ENCODE data around the gene MDFIC.

MDFIC gene

GRCh38 chr7:115044224-115044623 is 122.3 kb downstream of the MDFIC start:
- no peak for DNase-seq

- no peak for DNase-seq
These were observed 126.2 kb downstream of the MDFIC start for GRCh38 chr7:115047958-115048720.

- DNase-seq: no peak
These were observed 130.8 kb downstream of the MDFIC start for GRCh38 chr7:115052706-115053105.

DNA sequence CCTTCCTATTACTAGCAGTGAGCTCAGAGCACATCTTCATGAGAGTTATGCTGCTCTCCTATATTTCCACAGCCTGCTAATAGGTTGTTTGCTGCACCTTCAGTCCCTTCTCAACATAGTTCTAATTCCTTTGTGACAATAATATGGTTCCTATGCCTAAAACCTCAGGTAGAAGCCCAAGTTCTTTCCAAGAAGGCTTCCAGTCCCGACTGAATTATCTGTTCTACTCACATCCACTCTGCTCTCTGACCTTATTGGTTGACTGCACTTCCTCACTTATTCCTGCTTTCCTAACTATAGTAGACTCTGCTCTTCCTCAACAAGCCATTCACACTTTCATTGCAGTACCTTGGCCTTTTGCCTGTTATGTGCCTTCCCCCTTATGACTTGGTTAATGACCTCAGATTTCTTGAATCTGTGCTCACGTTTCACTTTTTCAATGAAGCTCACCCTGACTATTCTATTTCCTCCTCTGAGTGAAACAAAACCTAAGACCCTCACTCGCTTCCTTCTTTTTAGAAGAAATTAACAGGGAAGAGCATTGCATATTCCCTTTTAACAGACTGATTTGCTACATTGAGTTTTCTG is 132.7 kb downstream of the MDFIC start:
- no peak for DNase-seq

- no peak for DNase-seq
These were observed 134.1 kb downstream of the MDFIC start for GRCh38 chr7:115056019-115056418.

- no peak for DNase-seq
These were observed 136.8 kb downstream of the MDFIC start for GRCh38 chr7:115058726-115059125.

GRCh38 chr7:115059321-115059720 is 137.4 kb downstream of the MDFIC start:
- DNase-seq: no peak

DNA sequence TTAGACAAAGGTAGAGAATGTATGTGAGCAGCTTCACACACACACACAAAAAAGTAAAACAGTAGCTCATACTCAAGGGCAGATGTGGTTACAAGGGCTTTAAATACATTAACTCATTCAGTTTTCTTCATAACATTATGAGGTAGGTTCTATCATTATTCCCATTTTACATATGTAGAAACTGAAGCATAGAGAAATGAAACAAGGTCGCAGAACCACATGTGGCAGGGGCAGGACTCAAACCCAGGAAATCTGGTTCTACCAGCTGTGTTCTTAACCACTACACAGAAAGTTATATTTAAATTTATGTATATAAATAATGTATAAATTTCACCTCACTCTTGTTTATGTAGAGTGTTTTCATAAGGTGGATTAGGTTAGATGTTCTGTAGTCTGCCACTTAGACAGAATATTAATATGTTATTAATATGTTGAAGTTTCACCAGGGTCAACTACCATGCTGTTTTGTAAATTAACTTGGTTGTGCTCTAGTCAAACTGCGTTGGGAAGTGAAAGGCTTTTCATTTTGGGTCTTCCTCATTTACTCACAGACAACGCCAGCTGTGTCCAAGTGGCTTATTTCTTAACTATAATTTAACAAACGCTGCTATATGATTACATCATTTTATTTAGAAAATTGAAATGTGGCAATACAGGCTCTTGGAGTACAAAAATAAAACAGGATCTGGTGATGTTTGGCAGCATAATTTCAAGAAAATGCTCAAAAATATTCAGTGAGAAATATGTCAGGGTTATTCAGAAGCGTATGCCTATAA is 138.4 kb downstream of the MDFIC start:
- DNase-seq: no peak

GRCh38 chr7:115066050-115066449 is 144.2 kb downstream of the MDFIC start:
- no peak for DNase-seq

DNA sequence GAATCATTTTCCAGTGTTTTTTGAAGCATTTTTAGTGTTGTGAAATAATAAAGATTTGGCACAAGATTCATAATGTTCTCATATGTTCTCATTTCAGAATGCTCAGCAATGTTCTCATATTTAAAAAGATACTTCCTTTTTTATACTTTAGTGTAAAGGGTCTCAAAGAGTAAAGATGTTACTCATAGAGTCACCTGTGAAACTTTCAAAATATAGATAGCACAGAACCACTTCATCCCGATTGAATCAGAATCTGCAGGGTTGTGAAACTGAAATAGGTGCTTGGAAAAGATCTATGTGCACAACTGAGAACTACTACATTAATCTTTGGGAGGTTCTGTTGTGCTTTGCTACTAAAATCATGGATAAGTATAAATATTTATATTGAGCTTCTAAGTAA is 144.7 kb downstream of the MDFIC start:
- no peak for DNase-seq

DNA sequence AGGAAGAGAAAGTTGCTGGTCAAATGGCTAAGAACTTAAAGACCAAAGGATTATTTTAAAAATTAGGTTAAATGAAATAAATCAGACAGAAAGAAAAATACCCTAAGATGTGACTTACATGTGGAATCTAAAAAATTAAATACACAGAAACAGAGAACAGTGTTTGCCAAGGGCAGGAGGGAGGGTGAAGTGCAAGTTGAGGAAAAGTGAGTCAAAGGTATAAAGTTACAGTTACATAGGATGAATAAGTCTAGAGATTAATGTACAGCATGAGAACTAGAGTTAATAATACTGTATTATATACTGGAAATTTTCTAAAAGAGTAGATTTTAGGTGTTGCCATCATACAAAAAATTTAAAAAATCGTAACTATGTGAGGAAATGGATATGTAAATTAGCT is 146.3 kb downstream of the MDFIC start:
- no peak for DNase-seq

Data from NCI-H510A (cell line).